GF-D8 (cell line): ENCODE results near the gene DUXB.

Experiments
- DNase-seq: peaks from one replicate; lab custom pipeline; 2025; lab: John Stamatoyannopoulos, UW

DUXB gene

DNA sequence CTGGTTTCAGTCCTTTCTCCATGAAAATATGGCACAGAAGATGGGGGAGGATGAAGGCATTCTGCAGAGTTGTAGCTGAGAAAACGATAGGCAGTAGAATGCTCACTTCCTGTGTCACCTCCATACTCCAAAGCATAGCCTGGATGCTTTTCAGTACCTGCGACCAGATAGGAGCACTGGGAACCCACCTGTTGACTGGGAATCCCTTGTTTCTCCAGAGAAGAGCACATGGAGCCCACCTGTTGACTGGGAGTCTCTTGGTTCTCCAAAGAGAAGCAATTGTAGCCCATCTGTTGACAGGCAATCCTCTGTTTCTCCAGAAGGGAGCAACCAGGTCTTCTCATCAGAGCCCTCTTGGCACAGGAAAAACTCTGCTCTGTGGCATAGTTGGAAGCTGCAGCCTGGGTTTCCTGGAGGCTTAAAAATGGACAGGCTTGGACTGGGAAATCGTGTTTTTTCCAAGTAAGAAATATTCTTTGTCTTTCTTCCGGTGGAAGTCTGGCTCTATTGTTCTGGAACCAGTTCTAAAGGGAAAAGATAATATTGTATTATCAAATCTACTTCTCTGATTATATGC lies 40.4 kb downstream of the DUXB start:
- no peak for DNase-seq

GRCh38 chr16:75660321-75660720 lies 40.9 kb downstream of the DUXB start:
- DNase-seq, result no peak

GRCh38 chr16:75658175-75658574 lies 43.1 kb downstream of the DUXB start:
- DNase-seq, result no peak

GRCh38 chr16:75653922-75654321 lies 47.3 kb downstream of the DUXB start:
- no peak for DNase-seq

GRCh38 chr16:75648265-75649076 lies 52.8 kb downstream of the DUXB start:
- peak; percentile 21 for DNase-seq

DNA sequence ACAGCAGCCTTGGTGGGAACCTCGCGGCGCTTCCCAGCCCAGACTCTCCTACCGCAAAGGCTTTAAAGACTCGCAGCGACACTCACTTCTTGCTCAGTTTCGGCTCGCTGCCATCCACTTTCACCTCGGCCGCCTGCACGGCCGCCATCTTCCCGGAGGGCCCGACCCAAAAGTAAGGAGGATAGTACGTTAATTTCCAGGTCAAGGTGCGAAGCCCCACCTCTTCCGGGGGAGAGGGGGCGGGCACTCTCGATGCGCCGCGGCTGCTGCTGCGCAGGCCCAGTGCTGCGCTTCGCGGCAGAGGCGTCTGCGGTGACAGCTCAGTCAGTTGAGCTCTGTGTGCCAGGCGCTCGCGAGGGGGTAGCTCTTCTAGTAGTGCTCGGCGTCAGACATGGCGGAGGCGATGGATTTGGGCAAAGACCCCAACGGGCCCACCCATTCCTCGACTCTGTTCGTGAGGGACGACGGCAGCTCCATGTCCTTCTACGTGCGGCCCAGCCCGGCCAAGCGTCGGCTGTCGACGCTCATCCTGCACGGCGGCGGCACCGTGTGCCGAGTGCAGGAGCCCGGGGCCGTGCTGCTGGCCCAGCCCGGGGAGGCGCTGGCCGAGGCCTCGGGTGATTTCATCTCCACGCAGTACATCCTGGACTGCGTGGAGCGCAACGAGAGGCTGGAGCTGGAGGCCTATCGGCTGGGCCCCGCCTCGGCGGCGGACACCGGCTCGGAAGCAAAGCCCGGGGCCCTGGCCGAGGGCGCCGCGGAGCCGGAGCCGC lies 53.6 kb downstream of the DUXB start, which contains the start of the genes KARS1 and TERF2IP:
Gene KARS1 (minus strand): TSS at position 174 of the 773 bp plus-strand sequence. CDS start 26 bp downstream, at position 148.
Gene TERF2IP (plus strand): TSS at position 282 of the 773 bp plus-strand sequence. CDS start 110 bp downstream, at position 392.
- peak; percentile 81 for DNase-seq

GRCh38 chr16:75647112-75647491 lies 54.2 kb downstream of the DUXB start:
- DNase-seq, result no peak

GRCh38 chr16:75644240-75645012 lies 56.8 kb downstream of the DUXB start:
- no peak for DNase-seq
